A549 (cell line): Measurements from ENCODE around the gene LSS. TPM values are rescaled to one million over a fixed set of nuclear protein-coding genes. Genes with fewer than 3 reads are reported as not detected.

ENCODE experiments used
- ATAC-seq, 2 experiments: fragments of 200-7000 bp in 1 of 2; fragments of >200 bp in 1 of 2; cut with Nextera tagmentation in 1 of 2; cut with Tn5 transposase in 1 of 2; 3 replicates each; pipeline versions ENCODE4 v1.8.0 to v1.9.1; 2018 to 2020; ENCODE audit warnings: mild to moderate bottlenecking in 1 of 2, moderate library complexity in 1 of 2
- CTCF ChIA-PET: fragments of 300-600 bp; sonication (Branson Sonifier 250); formaldehyde crosslinking; extraction: SDS; loops from one replicate; lab custom pipeline; 2021; ENCODE audit warnings: antibody characterized with exemption, inconsistent platforms; lab: Yijun Ruan, JAX
- POLR2A ChIA-PET: fragments of 350-600 bp; formaldehyde crosslinking; extraction: SDS; loops from one replicate; lab custom pipeline; 2021; ENCODE audit warnings: antibody characterized with exemption, inconsistent platforms; lab: Yijun Ruan, JAX
- DNase-seq, 2 experiments: peaks; one replicate each; pipeline versions ENCODE4 v3.0.0 to v3.0.0-alpha.2; 2011 to 2016; ENCODE audit warnings: low read depth in 1 of 2, low spot score in 1 of 2
- FAIRE-seq: peaks from 2 replicates; lab custom pipeline; 2011; peaks lifted over from hg19 to GRCh38; lab: Jason Lieb, UNC
- H3K27ac ChIP-seq, 2 experiments: fragments of >200 bp; sonication (Bioruptor Twin); formaldehyde crosslinking; 3 replicates each; pipeline ENCODE4 v1.5.1; 2016 to 2017
- H3K4me1 ChIP-seq: fragments of >200 bp; sonication (Bioruptor Twin); formaldehyde crosslinking; 3 replicates; pipeline ENCODE4 v1.6.1; 2016
- H3K4me2 ChIP-seq: fragments of >200 bp; sonication (Bioruptor Twin); formaldehyde crosslinking; 3 replicates; pipeline ENCODE4 v1.6.1; 2016
- H3K4me3 ChIP-seq: fragments of >200 bp; sonication (Bioruptor Twin); formaldehyde crosslinking; 3 replicates; pipeline ENCODE4 v1.5.1; 2016
- H3K9me3 ChIP-seq: fragments of >200 bp; sonication (Bioruptor Twin); formaldehyde crosslinking; 3 replicates; pipeline ENCODE4 v1.6.1; 2016
- BCL3 ChIP-seq: fragments of >200 bp; sonication (Bioruptor Twin); formaldehyde crosslinking; IDR thresholded peaks from 3 replicates; pipeline ENCODE4 v1.6.1; 2016
- CBX2 ChIP-seq: fragments of 200-600 bp; sonication (generic); IDR thresholded peaks from 2 replicates; pipeline ENCODE4 v1.6.1; 2016; ENCODE audit warnings: low read depth, mild to moderate bottlenecking, borderline replicate concordance
- CBX8 ChIP-seq: fragments of 200-600 bp; sonication (generic); IDR thresholded peaks from 2 replicates; pipeline ENCODE4 v1.6.1; 2016
- CEBPB ChIP-seq, 2 experiments: fragments of >200 bp in 1 of 2; sonication (Bioruptor Twin) in 1 of 2; formaldehyde crosslinking in 1 of 2; IDR thresholded peaks; 2 replicates each; pipeline ENCODE4 v1.6.1; 2012 to 2016
- CHD2 ChIP-seq: fragments of 150-350 bp; IDR thresholded peaks from 2 replicates; pipeline ENCODE4 v1.6.1; 2014; ENCODE audit warnings: low read length; ENCODE audit not compliant: partially characterized antibody
- CHD4 ChIP-seq: fragments of 200-600 bp; sonication (generic); IDR thresholded peaks from 2 replicates; pipeline ENCODE4 v1.6.1; 2016; ENCODE audit warnings: antibody characterized with exemption, mild to moderate bottlenecking, borderline replicate concordance
- CTCF ChIP-seq: fragments of >200 bp; sonication (Bioruptor Twin); formaldehyde crosslinking; IDR thresholded peaks from 3 replicates; pipeline ENCODE4 v1.5.1; 2016
- E2F6 ChIP-seq: IDR thresholded peaks from 2 replicates; pipeline ENCODE4 v1.6.1; 2012; ENCODE audit warnings: low read depth, borderline replicate concordance
- EHF ChIP-seq: fragments of 250-450 bp; sonication (Bioruptor Pico); IDR thresholded peaks from 2 replicates; pipeline ENCODE4 v1.5.0; 2020; ENCODE audit warnings: mild to moderate bottlenecking
- EP300 ChIP-seq, 2 experiments: fragments of >200 bp; sonication (Bioruptor Twin); formaldehyde crosslinking; IDR thresholded peaks; 2 replicates in 1 of 2; 3 replicates in 1 of 2; pipeline ENCODE4 v1.6.1; 2016 to 2017
- ESRRA ChIP-seq: fragments of 150-350 bp; IDR thresholded peaks from 2 replicates; pipeline ENCODE4 v1.6.1; 2014; ENCODE audit warnings: mild to moderate bottlenecking, low read length, borderline replicate concordance
- FOSL2 ChIP-seq, 2 experiments: fragments of 450-650 bp in 1 of 2; fragments of >200 bp in 1 of 2; sonication (Bioruptor Twin) in 1 of 2; formaldehyde crosslinking; IDR thresholded peaks; 2 replicates each; pipeline versions ENCODE4 v1.5.0 to v1.6.1; 2016 to 2020; ENCODE audit warnings: mild to moderate bottlenecking in 1 of 2, moderate library complexity in 1 of 2
- GATA3 ChIP-seq: IDR thresholded peaks from 2 replicates; pipeline ENCODE4 v1.6.1; 2012; ENCODE audit warnings: borderline replicate concordance
- HDAC2 ChIP-seq: fragments of 200-600 bp; sonication (generic); IDR thresholded peaks from 2 replicates; pipeline ENCODE4 v1.6.1; 2016
- HEYL ChIP-seq: fragments of 250-450 bp; sonication (Bioruptor Pico); IDR thresholded peaks from 2 replicates; pipeline ENCODE4 v1.8.0; 2021; ENCODE audit warnings: mild to moderate bottlenecking, moderate library complexity
- HOXB5 ChIP-seq: fragments of 250-450 bp; sonication (Bioruptor Pico); IDR thresholded peaks from 2 replicates; pipeline ENCODE4 v1.5.0; 2020; ENCODE audit warnings: mild to moderate bottlenecking, moderate library complexity
- JUN ChIP-seq, 2 experiments: fragments of >200 bp; sonication (Bioruptor Twin); formaldehyde crosslinking; IDR thresholded peaks; 2 replicates in 1 of 2; 3 replicates in 1 of 2; pipeline ENCODE4 v1.6.1; 2016 to 2017
- JUNB ChIP-seq: fragments of >200 bp; sonication (Bioruptor Twin); formaldehyde crosslinking; IDR thresholded peaks from 2 replicates; pipeline ENCODE4 v1.6.1; 2016
- KDM1A ChIP-seq: fragments of 200-600 bp; sonication (generic); IDR thresholded peaks from 2 replicates; pipeline ENCODE4 v1.6.1; 2016; ENCODE audit warnings: low read depth, mild to moderate bottlenecking
- KDM5A ChIP-seq: fragments of 200-600 bp; sonication (generic); IDR thresholded peaks from 2 replicates; pipeline ENCODE4 v1.6.1; 2016; ENCODE audit warnings: antibody characterized with exemption, mild to moderate bottlenecking
- MAFK ChIP-seq: fragments of 450-650 bp; IDR thresholded peaks from 2 replicates; pipeline ENCODE4 v1.6.1; 2014; ENCODE audit not compliant: partially characterized antibody
- MAZ ChIP-seq: fragments of 150-350 bp; IDR thresholded peaks from 2 replicates; pipeline ENCODE4 v1.6.1; 2014; ENCODE audit warnings: antibody characterized with exemption, low read depth, low read length, borderline replicate concordance
- POLR2A ChIP-seq: IDR thresholded peaks from 2 replicates; pipeline ENCODE4 v1.6.1; 2012; ENCODE audit warnings: mild to moderate bottlenecking, low read length
- POLR2AphosphoS2 ChIP-seq: conservative IDR thresholded peaks from 2 replicates; pipeline ENCODE4 v1.6.1; 2012; ENCODE audit warnings: low read length, improper control_type of control experiment, inconsistent platforms
- RAD21 ChIP-seq, 2 experiments: fragments of >200 bp in 1 of 2; sonication (Bioruptor Twin) in 1 of 2; formaldehyde crosslinking in 1 of 2; IDR thresholded peaks in 1 of 2; conservative IDR thresholded peaks in 1 of 2; 2 replicates in 1 of 2; 3 replicates in 1 of 2; pipeline ENCODE4 v1.6.1; 2012 to 2018; ENCODE audit warnings: inconsistent platforms in 1 of 2
- RARB ChIP-seq: fragments of 250-450 bp; sonication (Bioruptor Pico); IDR thresholded peaks from 2 replicates; pipeline ENCODE4 v1.8.0; 2021; ENCODE audit warnings: mild to moderate bottlenecking, moderate library complexity
- USF2 ChIP-seq: fragments of 450-650 bp; IDR thresholded peaks from 2 replicates; pipeline ENCODE4 v1.6.1; 2014; ENCODE audit warnings: antibody characterized with exemption
- ZFP36 ChIP-seq: fragments of 450-650 bp; IDR thresholded peaks from 2 replicates; pipeline ENCODE4 v1.6.1; 2014; ENCODE audit warnings: borderline replicate concordance; ENCODE audit not compliant: partially characterized antibody
- ZNF302 ChIP-seq: fragments of 250-450 bp; sonication (Bioruptor Pico); IDR thresholded peaks from 2 replicates; pipeline ENCODE4 v1.9.0; 2021; ENCODE audit warnings: inconsistent platforms, mild to moderate bottlenecking, moderate library complexity
- WGBS: methylation state at CpG from one replicate; pipeline ENCODE4 v1.1.6; 2017; ENCODE audit errors: missing lambda C conversion rate; 5-methylcytosine and 5-hydroxymethylcytosine counted together
- polyA plus RNA-seq, 4 experiments: library from polyadenylated mRNA; depleted of rRNA in 3 of 4; stranded (reverse); fragments of >200 nt; fragmentation: RNase III in 1 of 4; extraction: RNeasy Plus Mini Kit Qiagen cat#74134 plus additional on column Dnase treatment in 1 of 4; gene quantifications; 2 replicates in 3 of 4; 3 replicates in 1 of 4; pipeline ENCODE4 v1.2.3, GENCODE V29; 2011 to 2017
- TF ChIP-seq, protein P1 (sequence below): fragments of 250-450 bp; sonication (Bioruptor Pico); IDR thresholded peaks from 2 replicates; pipeline ENCODE4 v1.5.0; 2020; ENCODE audit warnings: low read depth, mild to moderate bottlenecking, moderate library complexity
- TF ChIP-seq, protein P2 (sequence below): fragments of >200 bp; sonication (Bioruptor Twin); formaldehyde crosslinking; IDR thresholded peaks from 2 replicates; pipeline ENCODE4 v1.6.1; 2016

LSS gene
- polyA plus RNA-seq, 2 of the 4 experiments (the other 2 are of a cell fraction), result 9.5 to 22.0 TPM

- FAIRE-seq (no peak), ATAC-seq (no peak), DNase-seq (no peak)
- ChIA-PET POLR2A (no interaction called here), CTCF (interaction anchor here (1.0 to 1.9 kb wide), 4 partner anchors 16 to 47 kb away, joined by 3 to 6 read pairs (median 3); no protein-coding TSS in a partner anchor)
- Histone ChIP-seq H3K4me2 (no peak overlapping the region), H3K4me1 (peaks cover 11% of the 10 kb centered on the region), H3K9me3 (no peaks in the 10 kb centered on the region), H3K27ac (no peak overlapping the region), H3K4me3 (no peak overlapping the region)
- WGBS, result 93% methylated on average over 11 of the region's 15 CpGs
- TF ChIP-seq RARB (CRISPR knock-in tag), result no peak
- TF ChIP-seq HDAC2, result no peak
- TF ChIP-seq JUNB, result no peak
- TF ChIP-seq BCL3, result no peak
- TF ChIP-seq POLR2A, result no peak
- TF ChIP-seq, protein P1, sequence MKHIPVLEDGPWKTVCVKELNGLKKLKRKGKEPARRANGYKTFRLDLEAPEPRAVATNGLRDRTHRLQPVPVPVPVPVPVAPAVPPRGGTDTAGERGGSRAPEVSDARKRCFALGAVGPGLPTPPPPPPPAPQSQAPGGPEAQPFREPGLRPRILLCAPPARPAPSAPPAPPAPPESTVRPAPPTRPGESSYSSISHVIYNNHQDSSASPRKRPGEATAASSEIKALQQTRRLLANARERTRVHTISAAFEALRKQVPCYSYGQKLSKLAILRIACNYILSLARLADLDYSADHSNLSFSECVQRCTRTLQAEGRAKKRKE, result no peak
- no peak for TF ChIP-seq ZFP36
- no peak for TF ChIP-seq ZNF302 (CRISPR knock-in tag)
- TF ChIP-seq EHF (CRISPR knock-in tag), result no peak
- no peak for TF ChIP-seq E2F6
- TF ChIP-seq, protein P2, sequence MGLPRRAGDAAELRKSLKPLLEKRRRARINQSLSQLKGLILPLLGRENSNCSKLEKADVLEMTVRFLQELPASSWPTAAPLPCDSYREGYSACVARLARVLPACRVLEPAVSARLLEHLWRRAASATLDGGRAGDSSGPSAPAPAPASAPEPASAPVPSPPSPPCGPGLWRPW, result no peak
- no peak for TF ChIP-seq FOSL2 (IDR thresholded peaks at IDR 0.05)
- TF ChIP-seq FOSL2 (CRISPR knock-in tag; IDR thresholded peaks at IDR 0.05), result no peak
- no peak for TF ChIP-seq CHD4
- no peak for TF ChIP-seq HEYL (CRISPR knock-in tag)
- no peak for TF ChIP-seq MAFK
- TF ChIP-seq ESRRA, result no peak
- TF ChIP-seq MAZ, result no peak
- TF ChIP-seq CHD2, result no peak
- TF ChIP-seq RAD21 (conservative IDR thresholded peaks at IDR 0.05 in 1 of 2, IDR thresholded peaks at IDR 0.05 in 1 of 2), result no peak
- TF ChIP-seq CTCF, result no peak
Measured at GRCh38 chr21:46190491-46191131, 38.0 kb downstream of the LSS start.

DNA sequence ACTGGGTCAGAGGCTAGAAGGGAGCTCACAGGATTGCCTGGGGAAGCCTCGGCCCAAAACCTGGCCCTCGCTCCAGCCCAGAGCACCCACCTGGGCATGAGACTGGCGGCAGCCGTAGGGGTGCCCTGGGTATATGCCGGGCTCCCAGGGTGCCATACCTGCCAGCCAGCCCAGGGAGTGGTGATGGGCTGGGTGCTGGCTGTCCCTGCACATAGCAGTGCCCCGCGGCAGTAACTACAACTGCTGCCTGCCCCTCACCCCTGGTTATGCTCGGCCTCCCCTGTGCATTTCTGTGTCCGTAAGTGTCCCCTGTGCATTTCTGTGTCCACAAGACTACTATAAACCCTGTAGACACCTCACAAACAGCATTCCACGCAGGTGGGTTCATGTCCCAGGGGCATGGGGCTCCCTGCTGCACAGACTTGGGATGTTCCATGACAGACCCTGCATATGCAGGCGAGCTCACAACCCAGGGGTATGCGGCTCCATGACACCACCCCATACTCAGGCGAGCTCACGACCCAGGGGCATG lies 38.5 kb downstream of the LSS start:
- DNase-seq (no peak), FAIRE-seq (no peak), ATAC-seq (no peak; a peak in 2 of 6 replicates)
- Histone ChIP-seq H3K4me1 (peaks cover 11% of the 10 kb centered on the region), H3K9me3 (no peaks in the 10 kb centered on the region), H3K4me2 (no peak overlapping the region), H3K4me3 (no peak overlapping the region), H3K27ac (no peak overlapping the region)
- no peak for TF ChIP-seq CBX8
- TF ChIP-seq KDM1A, result no peak
- no peak for TF ChIP-seq EP300 (IDR thresholded peaks at IDR 0.05)
- TF ChIP-seq CBX2, result no peak
- TF ChIP-seq USF2, result no peak
- no peak for TF ChIP-seq ZFP36
- TF ChIP-seq BCL3, result no peak
- TF ChIP-seq GATA3, result no peak
- no peak for TF ChIP-seq JUN (IDR thresholded peaks at IDR 0.05)
- no peak for TF ChIP-seq KDM5A
- TF ChIP-seq HEYL (CRISPR knock-in tag), result no peak
- TF ChIP-seq POLR2AphosphoS2, result no peak
- TF ChIP-seq HOXB5 (CRISPR knock-in tag), result no peak
- no peak for TF ChIP-seq CEBPB (IDR thresholded peaks at IDR 0.05)
- 95% methylated on average over 4 of the region's 14 CpGs for WGBS
- POLR2A ChIA-PET, result no interaction called here
- CTCF ChIA-PET, result interaction anchor here (1.2 to 1.9 kb wide), 3 partner anchors 9 to 46 kb away, joined by 3 to 6 read pairs (median 3); no protein-coding TSS in a partner anchor
